Caco-2 (cell line): ENCODE results near the gene SCMH1. TPM values are rescaled to one million over a fixed set of nuclear protein-coding genes. Genes with fewer than 3 reads are reported as not detected.

Experiments
- BruUV-seq: library from RNA; stranded (reverse); fragments of 400-500 nt; replicated peaks from 2 replicates; lab custom pipeline; 2021; lab: Mats Ljungman, UMichigan
- CTCF ChIA-PET: fragments of 300-600 bp; sonication (Branson Sonifier 250); formaldehyde crosslinking; loops from one replicate; lab custom pipeline; 2022; ENCODE audit warnings: antibody characterized with exemption; lab: Charles Lee
- POLR2A ChIA-PET: fragments of 300-600 bp; sonication (Branson Sonifier 250); formaldehyde crosslinking; loops from one replicate; lab custom pipeline; 2022; ENCODE audit warnings: antibody characterized with exemption; lab: Charles Lee
- DNase-seq, 2 experiments: peaks; one replicate each; pipeline versions ENCODE4 v3.0.0 to v3.0.0-alpha.2; 2020 to 2022
- H3K27me3 ChIP-seq: replicated peaks from 2 replicates; pipeline ENCODE4 v1.6.0; 2011; ENCODE audit warnings: low read length; ENCODE audit not compliant: control insufficient read depth, insufficient read depth
- H3K36me3 ChIP-seq: 2 replicates; pipeline ENCODE4 v1.5.1; 2011; ENCODE audit warnings: low read length; ENCODE audit not compliant: control insufficient read depth, insufficient read depth
- H3K4me1 ChIP-seq: fragments of 250-450 bp; sonication (Bioruptor Pico); 2 replicates; pipeline ENCODE4 v1.5.1; 2020; ENCODE audit warnings: mild to moderate bottlenecking
- H3K4me3 ChIP-seq: 2 replicates; pipeline ENCODE4 v1.5.1; 2011; ENCODE audit warnings: low read depth, mild to moderate bottlenecking, control low read depth, low read length
- H3K9me3 ChIP-seq: fragments of 250-450 bp; sonication (Bioruptor Pico); 2 replicates; pipeline ENCODE4 v1.5.1; 2020; ENCODE audit warnings: mild to moderate bottlenecking, moderate library complexity
- H3K27ac Mint-ChIP-seq: one replicate; pipeline ENCODE4 v1.8.0; 2022; ENCODE audit warnings: mixed read lengths; ENCODE audit not compliant: unreplicated experiment
- H3K27me3 Mint-ChIP-seq: one replicate; pipeline ENCODE4 v1.8.0; 2022; ENCODE audit warnings: mixed read lengths; ENCODE audit not compliant: insufficient read depth, unreplicated experiment
- H3K36me3 Mint-ChIP-seq: one replicate; pipeline ENCODE4 v1.8.0; 2022; ENCODE audit warnings: mild to moderate bottlenecking, mixed read lengths; ENCODE audit not compliant: insufficient read depth, unreplicated experiment
- H3K4me1 Mint-ChIP-seq: one replicate; pipeline ENCODE4 v1.8.0; 2022; ENCODE audit warnings: low read depth, mixed read lengths; ENCODE audit not compliant: unreplicated experiment
- H3K4me3 Mint-ChIP-seq: one replicate; pipeline ENCODE4 v1.8.0; 2022; ENCODE audit warnings: mild to moderate bottlenecking, moderate library complexity, mixed read lengths; ENCODE audit not compliant: unreplicated experiment
- H3K9me3 Mint-ChIP-seq: one replicate; pipeline ENCODE4 v1.8.0; 2022; ENCODE audit warnings: mixed read lengths; ENCODE audit not compliant: unreplicated experiment
- intact Hi-C: fragments of 100-400 bp; cut with micrococcal nuclease; formaldehyde crosslinking; loops from one replicate; pipeline ENCODE4 v1.10.0; 2022; ENCODE audit not compliant: unreplicated experiment
- total RNA-seq: library from RNA; stranded (reverse); gene quantifications from 2 replicates; pipeline ENCODE4 v1.2.3, GENCODE V29; 2022
- TF ChIP-seq, protein P1 (sequence below), 2 experiments: fragments of 200-600 bp in 1 of 2; IDR thresholded peaks; 1 replicate in 1 of 2; 2 replicates in 1 of 2; pipeline versions ENCODE4 v1.5.1 to v1.8.0; 2011 to 2022; ENCODE audit warnings: antibody characterized with exemption in 1 of 2, control low read depth in 1 of 2, inconsistent platforms in 1 of 2, low read depth in 1 of 2, low read length in 1 of 2, mild to moderate bottlenecking in 1 of 2, moderate library complexity in 1 of 2; ENCODE audit not compliant: insufficient read depth in 1 of 2, severe bottlenecking in 1 of 2, unreplicated experiment in 1 of 2

Gene SCMH1
- total RNA-seq, 1 experiment from 2014 or later = 27.6 TPM

GRCh38 chr1:41268154-41268770 is 26.2 kb upstream of the SCMH1 start:
- DNase-seq = peak; percentile 56 to 77
- H3K36me3 ChIP-seq = no peaks in the 10 kb centered on the region
- Mint-ChIP-seq H3K9me3 (no peaks in the 10 kb centered on the region), H3K36me3 (no peaks in the 10 kb centered on the region), H3K4me3 (no peak overlapping the region), H3K27ac (no peak overlapping the region), H3K4me1 (no peaks in the 10 kb centered on the region), H3K27me3 (no peaks in the 10 kb centered on the region)
- intact Hi-C loops = loop anchor here (1.0 to 10.0 kb wide), 3 partner anchors 149 to 247 kb away; no protein-coding TSS in a partner anchor
- no peaks in the 10 kb centered on the region for H3K4me1 ChIP-seq
- no TSS peak for BruUV-seq
- ChIA-PET POLR2A (no interaction called here), CTCF (no interaction called here)
- no peaks in the 10 kb centered on the region for H3K9me3 ChIP-seq
- H3K4me3 ChIP-seq = no peak overlapping the region
- TF ChIP-seq, protein P1, sequence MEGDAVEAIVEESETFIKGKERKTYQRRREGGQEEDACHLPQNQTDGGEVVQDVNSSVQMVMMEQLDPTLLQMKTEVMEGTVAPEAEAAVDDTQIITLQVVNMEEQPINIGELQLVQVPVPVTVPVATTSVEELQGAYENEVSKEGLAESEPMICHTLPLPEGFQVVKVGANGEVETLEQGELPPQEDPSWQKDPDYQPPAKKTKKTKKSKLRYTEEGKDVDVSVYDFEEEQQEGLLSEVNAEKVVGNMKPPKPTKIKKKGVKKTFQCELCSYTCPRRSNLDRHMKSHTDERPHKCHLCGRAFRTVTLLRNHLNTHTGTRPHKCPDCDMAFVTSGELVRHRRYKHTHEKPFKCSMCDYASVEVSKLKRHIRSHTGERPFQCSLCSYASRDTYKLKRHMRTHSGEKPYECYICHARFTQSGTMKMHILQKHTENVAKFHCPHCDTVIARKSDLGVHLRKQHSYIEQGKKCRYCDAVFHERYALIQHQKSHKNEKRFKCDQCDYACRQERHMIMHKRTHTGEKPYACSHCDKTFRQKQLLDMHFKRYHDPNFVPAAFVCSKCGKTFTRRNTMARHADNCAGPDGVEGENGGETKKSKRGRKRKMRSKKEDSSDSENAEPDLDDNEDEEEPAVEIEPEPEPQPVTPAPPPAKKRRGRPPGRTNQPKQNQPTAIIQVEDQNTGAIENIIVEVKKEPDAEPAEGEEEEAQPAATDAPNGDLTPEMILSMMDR (IDR thresholded peaks at IDR 0.05; ENCODE audit: insufficient read depth in 1 of 2, low read depth in 1 of 2, low read length in 1 of 2, severe bottlenecking in 1 of 2, unreplicated experiment in 1 of 2) = peak; percentile 85 to 86
- H3K27me3 ChIP-seq = no peaks in the 10 kb centered on the region

DNA sequence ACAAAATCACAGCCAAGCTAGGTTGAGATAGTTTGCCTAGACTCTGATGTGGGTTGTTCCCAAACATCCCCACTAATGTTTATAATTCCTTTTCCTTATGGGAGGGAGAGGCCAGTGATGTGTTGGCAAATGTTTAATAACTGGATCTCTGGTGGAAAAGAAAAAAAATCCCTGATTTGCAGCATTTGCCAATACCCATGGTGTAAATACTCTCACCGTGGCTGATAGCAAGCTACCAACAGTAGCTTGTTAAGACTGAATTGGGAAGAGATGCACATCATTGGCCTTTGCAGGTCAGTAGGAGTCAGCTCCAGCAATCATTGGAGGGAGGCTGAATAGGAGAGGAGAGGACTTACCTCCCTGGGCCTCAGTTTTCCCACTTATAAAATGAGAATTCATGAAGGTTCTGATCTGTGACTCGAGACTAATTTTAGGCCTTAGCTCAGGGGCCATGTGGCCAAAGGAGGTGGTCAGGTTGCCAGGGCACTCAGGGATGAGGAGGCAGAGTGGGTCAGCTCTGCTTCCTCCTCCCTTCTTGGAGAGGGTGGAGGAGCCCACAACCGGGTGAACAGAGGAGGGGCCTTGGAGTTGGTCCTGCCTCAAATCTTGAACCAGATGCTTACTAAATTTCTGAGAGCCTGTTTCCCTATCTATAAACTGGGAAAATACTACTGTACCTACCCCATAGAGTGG is 20.0 kb upstream of the SCMH1 start:
- Mint-ChIP-seq H3K9me3 (no peaks in the 10 kb centered on the region), H3K4me1 (no peaks in the 10 kb centered on the region), H3K4me3 (no peak overlapping the region), H3K27ac (no peak overlapping the region), H3K27me3 (no peaks in the 10 kb centered on the region), H3K36me3 (no peaks in the 10 kb centered on the region)
- TF ChIP-seq, protein P1 (IDR thresholded peaks at IDR 0.05; ENCODE audit: insufficient read depth in 1 of 2, low read depth in 1 of 2, low read length in 1 of 2, severe bottlenecking in 1 of 2, unreplicated experiment in 1 of 2) = no peak
- no TSS peak for BruUV-seq
- ChIA-PET CTCF (no interaction called here), POLR2A (no interaction called here)
- H3K4me3 ChIP-seq = no peak overlapping the region
- H3K4me1 ChIP-seq = no peaks in the 10 kb centered on the region
- no peaks in the 10 kb centered on the region for H3K27me3 ChIP-seq
- H3K9me3 ChIP-seq = no peaks in the 10 kb centered on the region
- intact Hi-C loops = loop anchor here (10.0 kb wide), 1 partner anchor 253 kb away; no protein-coding TSS in a partner anchor
- DNase-seq = no peak
- no peaks in the 10 kb centered on the region for H3K36me3 ChIP-seq

DNA sequence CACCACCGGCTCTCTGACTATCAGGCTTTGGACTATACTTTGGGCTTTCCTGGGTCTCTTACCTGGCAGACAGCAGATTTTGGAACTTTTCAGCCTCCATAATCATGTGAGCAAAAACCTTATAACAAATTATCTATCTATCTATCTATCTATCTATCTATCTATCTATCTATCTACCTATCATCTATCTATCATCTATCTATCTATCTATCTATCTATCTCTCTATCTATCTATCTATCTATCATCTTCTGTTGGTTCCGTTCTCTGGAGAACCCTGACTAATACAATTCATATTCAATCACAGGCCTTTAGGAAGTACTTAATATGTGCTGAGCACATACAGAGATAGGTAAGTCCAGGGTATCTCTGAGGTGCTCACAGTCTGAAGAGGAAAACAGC is 18.7 kb upstream of the SCMH1 start:
- Mint-ChIP-seq H3K9me3 (no peaks in the 10 kb centered on the region), H3K27ac (no peak overlapping the region), H3K27me3 (no peaks in the 10 kb centered on the region), H3K4me1 (no peaks in the 10 kb centered on the region), H3K4me3 (no peak overlapping the region), H3K36me3 (no peaks in the 10 kb centered on the region)
- Histone ChIP-seq H3K4me1 (no peaks in the 10 kb centered on the region), H3K9me3 (no peaks in the 10 kb centered on the region), H3K4me3 (no peak overlapping the region), H3K27me3 (no peaks in the 10 kb centered on the region), H3K36me3 (no peaks in the 10 kb centered on the region)
- no TSS peak for BruUV-seq
- TF ChIP-seq, protein P1 (IDR thresholded peaks at IDR 0.05; ENCODE audit: insufficient read depth in 1 of 2, low read depth in 1 of 2, low read length in 1 of 2, severe bottlenecking in 1 of 2, unreplicated experiment in 1 of 2) = no peak
- ChIA-PET CTCF (no interaction called here), POLR2A (no interaction called here)
- DNase-seq = no peak
- intact Hi-C loops = loop anchor here (10.0 kb wide), 1 partner anchor 254 kb away; no protein-coding TSS in a partner anchor
